ENCODE results near the gene MED6.

DNA sequence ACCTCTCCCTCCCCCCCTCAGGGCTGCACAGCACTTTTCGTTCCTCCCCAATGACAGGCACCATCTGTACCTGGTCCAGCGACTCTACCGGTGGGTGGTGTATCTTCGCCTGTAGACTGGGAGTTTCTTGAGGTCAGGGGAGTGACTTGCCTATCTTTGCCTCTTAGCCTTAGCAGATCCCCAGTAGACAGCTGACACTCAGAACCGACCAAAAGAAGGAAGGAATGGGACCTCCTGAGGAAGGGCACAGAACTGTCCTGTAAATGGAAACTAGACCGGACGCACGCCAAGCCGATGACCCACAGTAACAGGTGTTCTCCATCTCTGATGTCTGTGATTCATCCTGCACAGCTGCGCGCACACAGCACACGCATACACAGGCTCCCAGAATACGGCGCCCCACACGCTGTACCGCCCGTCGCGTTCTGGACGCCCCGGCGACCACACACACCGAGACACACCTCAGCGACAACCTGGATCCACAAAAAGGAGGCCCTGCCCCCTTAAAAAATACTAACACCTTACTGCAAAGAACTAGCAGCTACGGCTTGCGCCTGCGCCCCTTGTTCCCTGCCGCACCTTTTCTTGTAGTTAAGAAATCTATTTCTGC lies 40.6 kb upstream of the MED6 start:
- TF ChIP-seq, protein P1, sequence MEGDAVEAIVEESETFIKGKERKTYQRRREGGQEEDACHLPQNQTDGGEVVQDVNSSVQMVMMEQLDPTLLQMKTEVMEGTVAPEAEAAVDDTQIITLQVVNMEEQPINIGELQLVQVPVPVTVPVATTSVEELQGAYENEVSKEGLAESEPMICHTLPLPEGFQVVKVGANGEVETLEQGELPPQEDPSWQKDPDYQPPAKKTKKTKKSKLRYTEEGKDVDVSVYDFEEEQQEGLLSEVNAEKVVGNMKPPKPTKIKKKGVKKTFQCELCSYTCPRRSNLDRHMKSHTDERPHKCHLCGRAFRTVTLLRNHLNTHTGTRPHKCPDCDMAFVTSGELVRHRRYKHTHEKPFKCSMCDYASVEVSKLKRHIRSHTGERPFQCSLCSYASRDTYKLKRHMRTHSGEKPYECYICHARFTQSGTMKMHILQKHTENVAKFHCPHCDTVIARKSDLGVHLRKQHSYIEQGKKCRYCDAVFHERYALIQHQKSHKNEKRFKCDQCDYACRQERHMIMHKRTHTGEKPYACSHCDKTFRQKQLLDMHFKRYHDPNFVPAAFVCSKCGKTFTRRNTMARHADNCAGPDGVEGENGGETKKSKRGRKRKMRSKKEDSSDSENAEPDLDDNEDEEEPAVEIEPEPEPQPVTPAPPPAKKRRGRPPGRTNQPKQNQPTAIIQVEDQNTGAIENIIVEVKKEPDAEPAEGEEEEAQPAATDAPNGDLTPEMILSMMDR (conservative IDR thresholded peaks at IDR 0.05 in 1 of 2, IDR thresholded peaks at IDR 0.05 in 1 of 2; ENCODE audit: low read depth in 1 of 2, low read length in 2 of 2) = no peak
- TF ChIP-seq EZH2 (IDR thresholded peaks at IDR 0.05; ENCODE audit: low read length, missing control alignments) = peak; percentile 75
